ENCODE measurements around the gene UBE4B. TPM values are rescaled to one million over a fixed set of nuclear protein-coding genes. Genes with fewer than 3 reads are reported as not detected.

The UBE4B gene
- total and polyA plus RNA-seq, 2 of the 13 experiments (the other 11 are each of a cell fraction or from before 2014, with no cell fraction given): 15.2 to 24.8 TPM

DNA sequence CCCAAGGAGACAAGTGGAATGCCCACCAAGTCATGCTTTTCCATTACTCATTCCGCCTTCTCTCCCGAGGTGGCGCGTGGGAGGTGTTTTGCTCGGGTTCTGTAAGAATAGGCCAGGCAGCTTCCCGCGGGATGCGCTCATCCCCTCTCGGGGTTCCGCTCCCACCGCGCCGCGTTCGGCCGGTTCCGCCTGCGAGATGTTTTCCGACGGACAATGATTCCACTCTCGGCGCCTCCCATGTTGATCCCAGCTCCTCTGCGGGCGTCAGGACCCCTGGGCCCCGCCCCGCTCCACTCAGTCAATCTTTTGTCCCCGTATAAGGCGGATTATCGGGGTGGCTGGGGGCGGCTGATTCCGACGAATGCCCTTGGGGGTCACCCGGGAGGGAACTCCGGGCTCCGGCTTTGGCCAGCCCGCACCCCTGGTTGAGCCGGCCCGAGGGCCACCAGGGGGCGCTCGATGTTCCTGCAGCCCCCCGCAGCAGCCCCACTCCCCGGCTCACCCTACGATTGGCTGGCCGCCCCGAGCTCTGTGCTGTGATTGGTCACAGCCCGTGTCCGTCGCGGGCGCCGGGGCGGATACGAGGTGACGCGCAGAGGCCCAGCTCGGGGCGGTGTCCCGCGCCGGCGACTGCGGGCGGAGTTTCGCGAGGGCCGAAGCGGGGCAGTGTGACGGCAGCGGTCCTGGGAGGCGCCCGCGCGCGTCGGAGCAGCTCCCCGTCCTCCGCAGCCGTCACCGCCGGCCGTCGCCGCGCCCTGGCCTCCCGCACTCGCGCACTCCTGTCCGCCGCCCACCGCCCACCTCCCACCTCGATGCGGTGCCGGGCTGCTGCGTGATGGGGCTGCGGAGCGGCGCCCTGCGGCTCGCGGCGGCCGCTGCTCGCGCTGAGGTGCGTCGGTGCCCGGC lies 177.4 kb downstream of the UBE4B start, which contains the start of gene KIF1B (continued):
- TF ChIP-seq PRPF4 (IDR thresholded peaks at IDR 0.05; ENCODE audit: low read depth, low read length, poor library complexity, severe bottlenecking) (no peak), ZNF256 (CRISPR knock-in tag; conservative IDR thresholded peaks at IDR 0.05) (no peak), PPARG (CRISPR knock-in tag; conservative IDR thresholded peaks at IDR 0.05) (0 out of 2 replicates have a peak, but pooled peaks have one; percentile 39), NFE2 (CRISPR knock-in tag; IDR thresholded peaks at IDR 0.05) (no peak), ATF7-NPFF (CRISPR knock-in tag; IDR thresholded peaks at IDR 0.05; ENCODE audit: low read depth) (peak; percentile 53; the same call in 1 of the 2 replicates), ZNF773 (CRISPR knock-in tag; IDR thresholded peaks at IDR 0.05; ENCODE audit: borderline replicate concordance) (no peak), KLF15 (CRISPR knock-in tag; IDR thresholded peaks at IDR 0.05; ENCODE audit: borderline replicate concordance) (peak; percentile 84; the same call in 1 of the 2 replicates), PAF1 (CRISPR knock-in tag; IDR thresholded peaks at IDR 0.05) (no peak), ZNF510 (CRISPR knock-in tag; IDR thresholded peaks at IDR 0.05; ENCODE audit: low read depth) (no peak; the same call in 1 of the 2 replicates), SRSF1 (optimal IDR thresholded peaks at IDR 0.05; ENCODE audit: low read depth, low read length) (peak; percentile 84)
- TF ChIP-seq, protein P1, sequence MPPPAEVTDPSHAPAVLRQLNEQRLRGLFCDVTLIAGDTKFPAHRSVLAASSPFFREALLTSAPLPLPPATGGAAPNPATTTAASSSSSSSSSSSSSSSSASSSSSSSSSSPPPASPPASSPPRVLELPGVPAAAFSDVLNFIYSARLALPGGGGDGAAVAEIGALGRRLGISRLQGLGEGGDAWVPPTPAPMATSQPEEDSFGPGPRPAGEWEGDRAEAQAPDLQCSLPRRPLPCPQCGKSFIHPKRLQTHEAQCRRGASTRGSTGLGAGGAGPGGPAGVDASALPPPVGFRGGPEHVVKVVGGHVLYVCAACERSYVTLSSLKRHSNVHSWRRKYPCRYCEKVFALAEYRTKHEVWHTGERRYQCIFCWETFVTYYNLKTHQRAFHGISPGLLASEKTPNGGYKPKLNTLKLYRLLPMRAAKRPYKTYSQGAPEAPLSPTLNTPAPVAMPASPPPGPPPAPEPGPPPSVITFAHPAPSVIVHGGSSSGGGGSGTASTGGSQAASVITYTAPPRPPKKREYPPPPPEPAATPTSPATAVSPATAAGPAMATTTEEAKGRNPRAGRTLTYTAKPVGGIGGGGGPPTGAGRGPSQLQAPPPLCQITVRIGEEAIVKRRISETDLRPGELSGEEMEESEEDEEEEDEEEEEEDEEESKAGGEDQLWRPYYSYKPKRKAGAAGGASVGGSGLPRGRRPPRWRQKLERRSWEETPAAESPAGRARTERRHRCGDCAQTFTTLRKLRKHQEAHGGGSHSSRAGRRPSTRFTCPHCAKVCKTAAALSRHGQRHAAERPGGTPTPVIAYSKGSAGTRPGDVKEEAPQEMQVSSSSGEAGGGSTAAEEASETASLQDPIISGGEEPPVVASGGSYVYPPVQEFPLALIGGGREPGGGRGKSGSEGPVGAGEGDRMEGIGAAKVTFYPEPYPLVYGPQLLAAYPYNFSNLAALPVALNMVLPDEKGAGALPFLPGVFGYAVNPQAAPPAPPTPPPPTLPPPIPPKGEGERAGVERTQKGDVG (CRISPR knock-in tag; IDR thresholded peaks at IDR 0.05; ENCODE audit: borderline replicate concordance): peak; percentile 11; the same call in 1 of the 2 replicates
- TF ChIP-seq, protein P2, sequence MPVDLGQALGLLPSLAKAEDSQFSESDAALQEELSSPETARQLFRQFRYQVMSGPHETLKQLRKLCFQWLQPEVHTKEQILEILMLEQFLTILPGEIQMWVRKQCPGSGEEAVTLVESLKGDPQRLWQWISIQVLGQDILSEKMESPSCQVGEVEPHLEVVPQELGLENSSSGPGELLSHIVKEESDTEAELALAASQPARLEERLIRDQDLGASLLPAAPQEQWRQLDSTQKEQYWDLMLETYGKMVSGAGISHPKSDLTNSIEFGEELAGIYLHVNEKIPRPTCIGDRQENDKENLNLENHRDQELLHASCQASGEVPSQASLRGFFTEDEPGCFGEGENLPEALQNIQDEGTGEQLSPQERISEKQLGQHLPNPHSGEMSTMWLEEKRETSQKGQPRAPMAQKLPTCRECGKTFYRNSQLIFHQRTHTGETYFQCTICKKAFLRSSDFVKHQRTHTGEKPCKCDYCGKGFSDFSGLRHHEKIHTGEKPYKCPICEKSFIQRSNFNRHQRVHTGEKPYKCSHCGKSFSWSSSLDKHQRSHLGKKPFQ (CRISPR knock-in tag; IDR thresholded peaks at IDR 0.05; ENCODE audit: insufficient replicate concordance): peak; percentile 56
- TF ChIP-seq, protein P3, sequence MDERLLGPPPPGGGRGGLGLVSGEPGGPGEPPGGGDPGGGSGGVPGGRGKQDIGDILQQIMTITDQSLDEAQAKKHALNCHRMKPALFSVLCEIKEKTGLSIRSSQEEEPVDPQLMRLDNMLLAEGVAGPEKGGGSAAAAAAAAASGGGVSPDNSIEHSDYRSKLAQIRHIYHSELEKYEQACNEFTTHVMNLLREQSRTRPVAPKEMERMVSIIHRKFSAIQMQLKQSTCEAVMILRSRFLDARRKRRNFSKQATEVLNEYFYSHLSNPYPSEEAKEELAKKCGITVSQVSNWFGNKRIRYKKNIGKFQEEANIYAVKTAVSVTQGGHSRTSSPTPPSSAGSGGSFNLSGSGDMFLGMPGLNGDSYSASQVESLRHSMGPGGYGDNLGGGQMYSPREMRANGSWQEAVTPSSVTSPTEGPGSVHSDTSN (CRISPR knock-in tag; IDR thresholded peaks at IDR 0.05): peak; percentile 96
- TF ChIP-seq, protein P4, sequence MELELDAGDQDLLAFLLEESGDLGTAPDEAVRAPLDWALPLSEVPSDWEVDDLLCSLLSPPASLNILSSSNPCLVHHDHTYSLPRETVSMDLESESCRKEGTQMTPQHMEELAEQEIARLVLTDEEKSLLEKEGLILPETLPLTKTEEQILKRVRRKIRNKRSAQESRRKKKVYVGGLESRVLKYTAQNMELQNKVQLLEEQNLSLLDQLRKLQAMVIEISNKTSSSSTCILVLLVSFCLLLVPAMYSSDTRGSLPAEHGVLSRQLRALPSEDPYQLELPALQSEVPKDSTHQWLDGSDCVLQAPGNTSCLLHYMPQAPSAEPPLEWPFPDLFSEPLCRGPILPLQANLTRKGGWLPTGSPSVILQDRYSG (CRISPR knock-in tag; IDR thresholded peaks at IDR 0.05): no peak
- TF ChIP-seq, protein P5, sequence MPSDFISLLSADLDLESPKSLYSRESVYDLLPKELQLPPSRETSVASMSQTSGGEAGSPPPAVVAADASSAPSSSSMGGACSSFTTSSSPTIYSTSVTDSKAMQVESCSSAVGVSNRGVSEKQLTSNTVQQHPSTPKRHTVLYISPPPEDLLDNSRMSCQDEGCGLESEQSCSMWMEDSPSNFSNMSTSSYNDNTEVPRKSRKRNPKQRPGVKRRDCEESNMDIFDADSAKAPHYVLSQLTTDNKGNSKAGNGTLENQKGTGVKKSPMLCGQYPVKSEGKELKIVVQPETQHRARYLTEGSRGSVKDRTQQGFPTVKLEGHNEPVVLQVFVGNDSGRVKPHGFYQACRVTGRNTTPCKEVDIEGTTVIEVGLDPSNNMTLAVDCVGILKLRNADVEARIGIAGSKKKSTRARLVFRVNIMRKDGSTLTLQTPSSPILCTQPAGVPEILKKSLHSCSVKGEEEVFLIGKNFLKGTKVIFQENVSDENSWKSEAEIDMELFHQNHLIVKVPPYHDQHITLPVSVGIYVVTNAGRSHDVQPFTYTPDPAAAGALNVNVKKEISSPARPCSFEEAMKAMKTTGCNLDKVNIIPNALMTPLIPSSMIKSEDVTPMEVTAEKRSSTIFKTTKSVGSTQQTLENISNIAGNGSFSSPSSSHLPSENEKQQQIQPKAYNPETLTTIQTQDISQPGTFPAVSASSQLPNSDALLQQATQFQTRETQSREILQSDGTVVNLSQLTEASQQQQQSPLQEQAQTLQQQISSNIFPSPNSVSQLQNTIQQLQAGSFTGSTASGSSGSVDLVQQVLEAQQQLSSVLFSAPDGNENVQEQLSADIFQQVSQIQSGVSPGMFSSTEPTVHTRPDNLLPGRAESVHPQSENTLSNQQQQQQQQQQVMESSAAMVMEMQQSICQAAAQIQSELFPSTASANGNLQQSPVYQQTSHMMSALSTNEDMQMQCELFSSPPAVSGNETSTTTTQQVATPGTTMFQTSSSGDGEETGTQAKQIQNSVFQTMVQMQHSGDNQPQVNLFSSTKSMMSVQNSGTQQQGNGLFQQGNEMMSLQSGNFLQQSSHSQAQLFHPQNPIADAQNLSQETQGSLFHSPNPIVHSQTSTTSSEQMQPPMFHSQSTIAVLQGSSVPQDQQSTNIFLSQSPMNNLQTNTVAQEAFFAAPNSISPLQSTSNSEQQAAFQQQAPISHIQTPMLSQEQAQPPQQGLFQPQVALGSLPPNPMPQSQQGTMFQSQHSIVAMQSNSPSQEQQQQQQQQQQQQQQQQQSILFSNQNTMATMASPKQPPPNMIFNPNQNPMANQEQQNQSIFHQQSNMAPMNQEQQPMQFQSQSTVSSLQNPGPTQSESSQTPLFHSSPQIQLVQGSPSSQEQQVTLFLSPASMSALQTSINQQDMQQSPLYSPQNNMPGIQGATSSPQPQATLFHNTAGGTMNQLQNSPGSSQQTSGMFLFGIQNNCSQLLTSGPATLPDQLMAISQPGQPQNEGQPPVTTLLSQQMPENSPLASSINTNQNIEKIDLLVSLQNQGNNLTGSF (CRISPR knock-in tag; IDR thresholded peaks at IDR 0.05): peak; percentile 38; the same call in 1 of the 2 replicates

Data from HepG2 (cell line).